HL-60 (cell line): Measurements from ENCODE around the gene FERMT2.

ENCODE experiments used
- DNase-seq, 2 experiments: peaks; one replicate each; pipeline ENCODE4 v3.0.0-alpha.2; 2010 to 2020; ENCODE audit warnings: low read depth in 1 of 2, low spot score in 1 of 2
- H3K27ac ChIP-seq: fragments of 250-450 bp; sonication (Bioruptor Pico); replicated peaks from 2 replicates; pipeline ENCODE4 v1.5.1; 2020; ENCODE audit warnings: mild to moderate bottlenecking, moderate library complexity
- H3K27me3 ChIP-seq: fragments of 250-450 bp; sonication (Bioruptor Pico); 2 replicates; pipeline ENCODE4 v1.5.1; 2021; ENCODE audit warnings: mild to moderate bottlenecking, moderate library complexity; ENCODE audit not compliant: insufficient read depth, poor library complexity, severe bottlenecking
- H3K4me3 ChIP-seq: replicated peaks from 2 replicates; pipeline ENCODE4 v1.5.1; 2011; ENCODE audit warnings: mild to moderate bottlenecking, control low read depth, low read length; ENCODE audit not compliant: insufficient read depth
- GABPA ChIP-seq: IDR thresholded peaks from 2 replicates; pipeline ENCODE4 v1.6.1; 2012; ENCODE audit warnings: low read depth
- POLR2AphosphoS5 ChIP-seq: IDR thresholded peaks from 2 replicates; pipeline ENCODE4 v1.6.1; 2012; ENCODE audit warnings: low read depth
- REST ChIP-seq: IDR thresholded peaks from 2 replicates; pipeline ENCODE4 v1.6.1; 2012; ENCODE audit warnings: low read depth; ENCODE audit not compliant: insufficient replicate concordance
- SPI1 ChIP-seq: IDR thresholded peaks from 2 replicates; pipeline ENCODE4 v1.6.1; 2012; ENCODE audit warnings: low read depth, mild to moderate bottlenecking, borderline replicate concordance
- TF ChIP-seq, protein P1 (sequence below): IDR thresholded peaks from one replicate; pipeline ENCODE4 v1.5.1; 2011; ENCODE audit warnings: low read length, control low read depth, inconsistent platforms; ENCODE audit not compliant: insufficient read depth

The FERMT2 gene

DNA sequence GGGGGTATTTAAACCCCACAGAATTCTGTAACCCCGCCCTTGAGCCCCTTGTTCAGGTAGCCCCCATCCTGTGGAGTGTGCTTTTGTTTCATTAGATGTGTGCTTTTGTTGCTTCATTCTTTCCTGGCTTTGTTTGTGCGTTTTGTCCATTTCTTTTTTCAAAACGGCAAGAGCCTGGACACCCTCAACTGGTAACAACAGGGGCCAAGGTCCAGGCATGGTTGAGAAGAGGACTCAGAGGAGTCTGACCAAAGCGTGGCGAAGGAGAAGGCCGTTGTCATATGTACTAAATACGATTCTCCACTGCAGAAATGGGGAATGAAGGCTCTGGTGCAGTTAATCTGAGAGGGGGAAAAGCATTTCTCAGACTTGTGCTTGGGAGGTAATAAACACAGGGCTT lies 113.4 kb downstream of the FERMT2 start:
- no peak overlapping the region for H3K4me3 ChIP-seq
- TF ChIP-seq SPI1 (no peak), POLR2AphosphoS5 (no peak), REST (no peak), GABPA (no peak)
- TF ChIP-seq, protein P1, sequence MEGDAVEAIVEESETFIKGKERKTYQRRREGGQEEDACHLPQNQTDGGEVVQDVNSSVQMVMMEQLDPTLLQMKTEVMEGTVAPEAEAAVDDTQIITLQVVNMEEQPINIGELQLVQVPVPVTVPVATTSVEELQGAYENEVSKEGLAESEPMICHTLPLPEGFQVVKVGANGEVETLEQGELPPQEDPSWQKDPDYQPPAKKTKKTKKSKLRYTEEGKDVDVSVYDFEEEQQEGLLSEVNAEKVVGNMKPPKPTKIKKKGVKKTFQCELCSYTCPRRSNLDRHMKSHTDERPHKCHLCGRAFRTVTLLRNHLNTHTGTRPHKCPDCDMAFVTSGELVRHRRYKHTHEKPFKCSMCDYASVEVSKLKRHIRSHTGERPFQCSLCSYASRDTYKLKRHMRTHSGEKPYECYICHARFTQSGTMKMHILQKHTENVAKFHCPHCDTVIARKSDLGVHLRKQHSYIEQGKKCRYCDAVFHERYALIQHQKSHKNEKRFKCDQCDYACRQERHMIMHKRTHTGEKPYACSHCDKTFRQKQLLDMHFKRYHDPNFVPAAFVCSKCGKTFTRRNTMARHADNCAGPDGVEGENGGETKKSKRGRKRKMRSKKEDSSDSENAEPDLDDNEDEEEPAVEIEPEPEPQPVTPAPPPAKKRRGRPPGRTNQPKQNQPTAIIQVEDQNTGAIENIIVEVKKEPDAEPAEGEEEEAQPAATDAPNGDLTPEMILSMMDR = no peak
- DNase-seq = no peak
- H3K27ac ChIP-seq = no peak overlapping the region
- H3K27me3 ChIP-seq = no peaks in the 10 kb centered on the region

- no peak for TF ChIP-seq SPI1
- TF ChIP-seq GABPA = no peak
- TF ChIP-seq POLR2AphosphoS5 = no peak
- TF ChIP-seq REST = no peak
- TF ChIP-seq, protein P1 = no peak
- DNase-seq = no peak
- no peak overlapping the region for H3K4me3 ChIP-seq
- no peak overlapping the region for H3K27ac ChIP-seq
- H3K27me3 ChIP-seq = no peaks in the 10 kb centered on the region
Observed at GRCh38 chr14:52836063-52836462, 114.8 kb downstream of the FERMT2 start.

DNA sequence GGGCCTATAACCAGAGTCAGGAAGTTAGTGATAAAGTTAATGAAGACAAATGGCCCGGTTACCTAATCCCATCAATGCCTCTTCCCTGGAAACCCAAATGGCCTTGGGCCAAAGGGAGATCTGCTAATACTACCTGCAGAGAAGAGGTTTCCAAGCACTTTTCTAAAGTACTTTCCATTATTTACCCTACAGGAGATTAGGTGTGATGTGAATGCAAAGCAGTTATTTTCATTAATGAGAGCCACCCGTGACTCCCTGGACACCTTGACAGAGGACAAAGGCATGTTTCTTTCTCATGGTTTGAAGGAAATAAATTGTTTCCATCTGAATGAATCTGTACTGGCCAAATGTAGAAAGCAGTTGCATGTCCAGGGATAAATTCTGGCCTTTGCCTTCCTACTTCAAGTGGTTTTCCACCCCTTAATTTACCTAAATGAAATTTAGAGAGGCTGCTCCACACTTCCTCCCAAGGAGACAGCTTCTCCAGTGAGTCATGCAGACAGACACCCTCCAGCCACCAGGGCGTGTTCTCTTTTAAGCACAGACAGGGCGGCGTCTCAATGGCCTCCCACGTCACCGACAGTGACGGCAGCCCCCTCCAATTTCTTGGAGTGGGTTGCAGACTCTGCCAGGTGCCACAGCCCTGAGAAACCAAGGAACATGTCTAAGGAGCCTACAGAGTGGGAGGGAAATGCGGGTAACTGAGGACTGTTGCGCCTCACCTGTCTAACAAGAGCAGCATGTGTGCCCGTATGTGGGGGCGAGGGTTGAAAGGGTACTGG lies 115.5 kb downstream of the FERMT2 start:
- no peak overlapping the region for H3K4me3 ChIP-seq
- DNase-seq = no peak
- TF ChIP-seq, protein P1 = no peak
- TF ChIP-seq GABPA (no peak), SPI1 (no peak), POLR2AphosphoS5 (no peak), REST (no peak)
- no peak overlapping the region for H3K27ac ChIP-seq
- H3K27me3 ChIP-seq = no peaks in the 10 kb centered on the region
